Fibroblast of lung (primary cell): Measurements from ENCODE around the gene USP44. TPM values are rescaled to one million over a fixed set of nuclear protein-coding genes. Genes with fewer than 3 reads are reported as not detected.
"Not testable (repeated sequence)": the region's sequence is repeated elsewhere in the genome, so short reads cannot be mapped to it uniquely, and the experiment has no call there.

Experiments used
- DNase-seq, 2 donors: peaks; one replicate each; pipeline versions ENCODE4 v3.0.0 to v3.0.0-alpha.2; 2010; ENCODE audit warnings: low read depth in 2 of 2
- H2AFZ ChIP-seq: 2 replicates; pipeline ENCODE4 v1.5.1; 2012; ENCODE audit warnings: low read length, control low read depth, inconsistent platforms
- H3K27ac ChIP-seq: 2 replicates; pipeline ENCODE4 v1.5.1; 2011; ENCODE audit warnings: low read length, control low read depth; ENCODE audit not compliant: insufficient read depth
- H3K27me3 ChIP-seq: 2 replicates; pipeline ENCODE4 v1.5.1; 2011; ENCODE audit warnings: mild to moderate bottlenecking, low read length; ENCODE audit not compliant: control insufficient read depth, insufficient read depth
- H3K36me3 ChIP-seq: 2 replicates; pipeline ENCODE4 v1.5.1; 2011; ENCODE audit warnings: low read length; ENCODE audit not compliant: control insufficient read depth, insufficient read depth
- H3K4me1 ChIP-seq: 2 replicates; pipeline ENCODE4 v1.5.1; 2011; ENCODE audit warnings: low read length; ENCODE audit not compliant: control insufficient read depth, insufficient read depth; ENCODE audit errors: extremely low read depth
- H3K4me2 ChIP-seq: 2 replicates; pipeline ENCODE4 v1.5.1; 2011; ENCODE audit warnings: low read length, control low read depth; ENCODE audit not compliant: insufficient read depth; ENCODE audit errors: extremely low read depth
- H3K4me3 ChIP-seq, 4 experiments: fragments of 200-600 bp in 1 of 4; sonication (generic) in 1 of 4; replicated peaks in 1 of 4; 2 replicates each; pipeline ENCODE4 v1.5.1; 2011 to 2016; ENCODE audit warnings: low read length in 4 of 4, low read depth in 3 of 4, mild to moderate bottlenecking in 3 of 4, control low read depth in 2 of 4, inconsistent platforms in 1 of 4, mixed read lengths in 1 of 4; ENCODE audit not compliant: insufficient read depth in 1 of 4; ENCODE audit errors: control extremely low read depth in 1 of 4
- H3K79me2 ChIP-seq: 2 replicates; pipeline ENCODE4 v1.5.1; 2012; ENCODE audit warnings: mild to moderate bottlenecking, low read length, inconsistent platforms; ENCODE audit not compliant: control insufficient read depth, insufficient read depth
- H3K9ac ChIP-seq: 2 replicates; pipeline ENCODE4 v1.5.1; 2011; ENCODE audit warnings: mild to moderate bottlenecking, low read length, control low read depth; ENCODE audit not compliant: insufficient read depth
- H3K9me3 ChIP-seq: 2 replicates; pipeline ENCODE4 v1.5.1; 2012; ENCODE audit warnings: low read depth, low read length; ENCODE audit not compliant: control insufficient read depth, insufficient read depth
- H4K20me1 ChIP-seq: 2 replicates; pipeline ENCODE4 v1.5.1; 2011; ENCODE audit warnings: low read length; ENCODE audit not compliant: control insufficient read depth, insufficient read depth; ENCODE audit errors: extremely low read depth
- EZH2 ChIP-seq: IDR thresholded peaks from 2 replicates; pipeline ENCODE4 v1.5.1; 2012; ENCODE audit warnings: low read length, control low read depth, mild to moderate bottlenecking; ENCODE audit errors: missing control alignments
- polyA plus RNA-seq, 2 donors: library from polyadenylated mRNA; depleted of rRNA in 1 of 2; stranded (reverse) in 1 of 2; unstranded in 1 of 2; fragments of >200 nt; gene quantifications; 2 replicates each; pipeline ENCODE4 v1.2.1, GENCODE V29; 2011 to 2012; ENCODE audit warnings: missing spikeins in 1 of 2
- total RNA-seq: library from RNA; depleted of rRNA; stranded (reverse); fragments of >200 nt; gene quantifications from 2 replicates; pipeline ENCODE4 v1.2.1, GENCODE V29; 2014
- TF ChIP-seq, protein P1 (sequence below), 2 donors: IDR thresholded peaks in 1 of 2; conservative IDR thresholded peaks in 1 of 2; 1 replicate in 1 of 2; 2 replicates in 1 of 2; pipeline ENCODE4 v1.5.1; 2011 to 2012; ENCODE audit warnings: low read length in 2 of 2, control low read depth in 1 of 2, inconsistent platforms in 1 of 2, low read depth in 1 of 2, mild to moderate bottlenecking in 1 of 2

The USP44 gene
- total and polyA plus RNA-seq, 2 donors (not counting 1 experiment from before 2014, with no cell fraction given): 7.0 to 27.4 TPM

GRCh38 chr12:95492462-95492861 is 58.8 kb downstream of the USP44 start:
- no peak for TF ChIP-seq EZH2
- TF ChIP-seq, protein P1, sequence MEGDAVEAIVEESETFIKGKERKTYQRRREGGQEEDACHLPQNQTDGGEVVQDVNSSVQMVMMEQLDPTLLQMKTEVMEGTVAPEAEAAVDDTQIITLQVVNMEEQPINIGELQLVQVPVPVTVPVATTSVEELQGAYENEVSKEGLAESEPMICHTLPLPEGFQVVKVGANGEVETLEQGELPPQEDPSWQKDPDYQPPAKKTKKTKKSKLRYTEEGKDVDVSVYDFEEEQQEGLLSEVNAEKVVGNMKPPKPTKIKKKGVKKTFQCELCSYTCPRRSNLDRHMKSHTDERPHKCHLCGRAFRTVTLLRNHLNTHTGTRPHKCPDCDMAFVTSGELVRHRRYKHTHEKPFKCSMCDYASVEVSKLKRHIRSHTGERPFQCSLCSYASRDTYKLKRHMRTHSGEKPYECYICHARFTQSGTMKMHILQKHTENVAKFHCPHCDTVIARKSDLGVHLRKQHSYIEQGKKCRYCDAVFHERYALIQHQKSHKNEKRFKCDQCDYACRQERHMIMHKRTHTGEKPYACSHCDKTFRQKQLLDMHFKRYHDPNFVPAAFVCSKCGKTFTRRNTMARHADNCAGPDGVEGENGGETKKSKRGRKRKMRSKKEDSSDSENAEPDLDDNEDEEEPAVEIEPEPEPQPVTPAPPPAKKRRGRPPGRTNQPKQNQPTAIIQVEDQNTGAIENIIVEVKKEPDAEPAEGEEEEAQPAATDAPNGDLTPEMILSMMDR (conservative IDR thresholded peaks at IDR 0.05 in 1 of 2, IDR thresholded peaks at IDR 0.05 in 1 of 2; ENCODE audit: low read depth in 1 of 2, low read length in 2 of 2): no peak
- Histone ChIP-seq H2AFZ (no peak overlapping the region), H3K9me3 (no peaks in the 10 kb centered on the region), H3K27me3 (no peaks in the 10 kb centered on the region), H3K4me3 (no peak overlapping the region), H3K4me2 (no peak overlapping the region), H3K27ac (no peak overlapping the region), H3K36me3 (no peaks in the 10 kb centered on the region), H3K79me2 (no peaks in the 10 kb centered on the region), H3K9ac (no peak overlapping the region), H4K20me1 (no peaks in the 10 kb centered on the region), H3K4me1 (no peaks in the 10 kb centered on the region)
- no peak for DNase-seq

- H3K27me3 ChIP-seq: no peaks in the 10 kb centered on the region
- H3K36me3 ChIP-seq: no peaks in the 10 kb centered on the region
- H3K4me3 ChIP-seq: no peak overlapping the region
- no peaks in the 10 kb centered on the region for H4K20me1 ChIP-seq
- H3K4me2 ChIP-seq: no peak overlapping the region
- DNase-seq: peak in 1 of 2 donors; percentile 21
- TF ChIP-seq, protein P1 (conservative IDR thresholded peaks at IDR 0.05 in 1 of 2, IDR thresholded peaks at IDR 0.05 in 1 of 2; ENCODE audit: low read depth in 1 of 2, low read length in 2 of 2): no peak
- TF ChIP-seq EZH2: no peak
- no peaks in the 10 kb centered on the region for H3K4me1 ChIP-seq
- H3K79me2 ChIP-seq: peaks cover 9% of the 10 kb centered on the region
- H3K9me3 ChIP-seq: no peaks in the 10 kb centered on the region
- no peak overlapping the region for H3K9ac ChIP-seq
- no peak overlapping the region for H3K27ac ChIP-seq
- no peak overlapping the region for H2AFZ ChIP-seq
These were observed 64.3 kb downstream of the USP44 start for GRCh38 chr12:95487024-95487423.

- no peak for TF ChIP-seq EZH2
- TF ChIP-seq, protein P1 (conservative IDR thresholded peaks at IDR 0.05 in 1 of 2, IDR thresholded peaks at IDR 0.05 in 1 of 2; ENCODE audit: low read depth in 1 of 2, low read length in 2 of 2): no peak
- Histone ChIP-seq H2AFZ (no peak overlapping the region), H3K79me2 (peaks cover 31% of the 10 kb centered on the region), H3K27ac (no peak overlapping the region), H3K36me3 (no peaks in the 10 kb centered on the region), H3K9ac (no peak overlapping the region), H3K9me3 (no peaks in the 10 kb centered on the region), H3K4me2 (no peak overlapping the region), H3K27me3 (no peaks in the 10 kb centered on the region), H4K20me1 (no peaks in the 10 kb centered on the region), H3K4me1 (no peaks in the 10 kb centered on the region), H3K4me3 (no peak overlapping the region)
- DNase-seq: peak; percentile 12 to 48
These were observed 66.8 kb downstream of the USP44 start for GRCh38 chr12:95484524-95484923.

DNA sequence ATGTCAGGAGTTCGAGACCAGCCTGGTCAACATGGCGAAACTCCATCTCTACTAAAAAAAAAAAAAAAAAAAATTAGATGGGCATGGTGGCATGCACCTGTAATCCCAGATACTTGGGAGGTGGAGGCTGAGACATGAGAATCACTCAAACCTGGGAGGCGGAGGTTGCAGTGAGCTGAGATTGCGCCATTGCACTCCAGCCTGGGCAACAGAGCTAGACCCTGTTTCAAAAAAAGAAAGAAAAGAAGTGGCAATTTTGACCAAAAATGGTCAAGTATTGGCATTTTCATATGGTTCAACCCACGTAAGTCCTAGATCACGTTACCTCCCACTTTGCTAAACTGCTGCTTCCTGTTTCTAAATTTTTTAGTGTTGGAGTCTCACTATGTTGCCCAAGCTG is 68.7 kb downstream of the USP44 start:
- not testable (repeated sequence) for H4K20me1 ChIP-seq, DNase-seq, H2AFZ ChIP-seq, H3K4me1 ChIP-seq, H3K27ac ChIP-seq, H3K4me3 ChIP-seq, H3K36me3 ChIP-seq, H3K9ac ChIP-seq, H3K4me2 ChIP-seq, H3K27me3 ChIP-seq, H3K9me3 ChIP-seq
- H3K79me2 ChIP-seq: peaks cover 50% of the 10 kb centered on the region
